GM12878 (cell line): ENCODE results near the gene MAGI2. TPM values are rescaled to one million over a fixed set of nuclear protein-coding genes. Genes with fewer than 3 reads are reported as not detected.

Source experiments
- ATAC-seq: fragments of 200-7000 bp; cut with Tn5 transposase; 3 replicates; pipeline ENCODE4 v1.9.1; 2020; ENCODE audit warnings: mild to moderate bottlenecking, moderate library complexity
- BruUV-seq: library from RNA; stranded (reverse); fragments of 400-500 nt; replicated peaks from 2 replicates; lab custom pipeline; 2021; lab: Mats Ljungman, UMichigan
- CTCF ChIA-PET: fragments of 300-600 bp; sonication (Branson Sonifier 250); formaldehyde crosslinking; extraction: SDS; loops from one replicate; lab custom pipeline; 2021; ENCODE audit warnings: inconsistent platforms; lab: Yijun Ruan, JAX
- POLR2A ChIA-PET: fragments of 350-600 bp; formaldehyde crosslinking; extraction: SDS; loops from one replicate; lab custom pipeline; 2021; ENCODE audit warnings: inconsistent platforms; lab: Charles Lee
- RAD21 ChIA-PET: fragments of 300-600 bp; sonication (Branson Sonifier 250); formaldehyde crosslinking; loops from one replicate; lab custom pipeline; 2023; ENCODE audit warnings: antibody characterized with exemption; ENCODE audit not compliant: unreplicated experiment; lab: Charles Lee
- SMC1A ChIA-PET: fragments of 300-600 bp; sonication (Branson Sonifier 250); formaldehyde crosslinking; loops from one replicate; lab custom pipeline; 2023; ENCODE audit not compliant: unreplicated experiment, uncharacterized antibody; lab: Charles Lee
- DNase-seq: peaks from one replicate; pipeline ENCODE4 v3.0.0-alpha.2; 2011; ENCODE audit warnings: low read depth, low spot score
- FAIRE-seq: peaks from 3 replicates; lab custom pipeline; 2011; peaks lifted over from hg19 to GRCh38; lab: Jason Lieb, UNC
- H2AFZ ChIP-seq: 2 replicates; pipeline ENCODE4 v1.6.0; 2011; ENCODE audit warnings: low read depth, low read length, control low read depth; ENCODE audit not compliant: control insufficient read depth
- H3K27ac ChIP-seq: 2 replicates; pipeline ENCODE4 v1.5.1; 2011; ENCODE audit warnings: control low read depth; ENCODE audit not compliant: control insufficient read depth, insufficient read depth
- H3K27me3 ChIP-seq, 2 experiments: replicated peaks in 1 of 2; 2 replicates each; pipeline versions ENCODE4 v1.6.0 to v1.6.1; 2011; ENCODE audit warnings: low read length in 1 of 2; ENCODE audit not compliant: control insufficient read depth in 2 of 2, insufficient read depth in 2 of 2
- H3K36me3 ChIP-seq, 2 experiments: 2 replicates each; pipeline ENCODE4 v1.5.1; 2011; ENCODE audit warnings: low read length in 1 of 2; ENCODE audit not compliant: control insufficient read depth in 2 of 2, insufficient read depth in 2 of 2
- H3K4me1 ChIP-seq: 2 replicates; pipeline ENCODE4 v1.6.1; 2011; ENCODE audit warnings: mild to moderate bottlenecking, low read length, moderate library complexity, mixed read lengths; ENCODE audit not compliant: control insufficient read depth, insufficient read depth
- H3K4me2 ChIP-seq: 2 replicates; pipeline ENCODE4 v1.6.0; 2011; ENCODE audit warnings: control low read depth; ENCODE audit not compliant: control insufficient read depth, insufficient read depth
- H3K4me3 ChIP-seq: fragments of 200-600 bp; sonication (generic); 2 replicates; pipeline ENCODE4 v1.5.1; 2016
- H3K79me2 ChIP-seq: 2 replicates; pipeline ENCODE4 v1.6.0; 2011; ENCODE audit warnings: low read length; ENCODE audit not compliant: control insufficient read depth, insufficient read depth
- H3K9ac ChIP-seq: 2 replicates; pipeline ENCODE4 v1.8.0; 2011; ENCODE audit warnings: low read length, control low read depth, mixed read lengths; ENCODE audit not compliant: control insufficient read depth, insufficient read depth
- H3K9me3 ChIP-seq: replicated peaks from 3 replicates; pipeline ENCODE4 v1.5.1; 2011; ENCODE audit warnings: mild to moderate bottlenecking, low read length; ENCODE audit not compliant: control insufficient read depth, insufficient read depth
- H4K20me1 ChIP-seq: 2 replicates; pipeline ENCODE4 v1.6.0; 2011; ENCODE audit not compliant: control insufficient read depth, insufficient read depth
- CHD2 ChIP-seq: IDR thresholded peaks from 2 replicates; pipeline ENCODE4 v1.6.1; 2011; ENCODE audit warnings: low read depth, low read length, improper control_type of control experiment, borderline replicate concordance
- EP300 ChIP-seq, 2 experiments: fragments of 150-350 bp in 1 of 2; IDR thresholded peaks; 2 replicates each; pipeline ENCODE4 v1.6.1; 2011 to 2012; ENCODE audit warnings: low read depth in 2 of 2, low read length in 2 of 2, borderline replicate concordance in 1 of 2, improper control_type of control experiment in 1 of 2, inconsistent platforms in 1 of 2; ENCODE audit not compliant: control insufficient read depth in 1 of 2
- ESRRA ChIP-seq: IDR thresholded peaks from 2 replicates; pipeline ENCODE4 v1.6.1; 2012; ENCODE audit warnings: mild to moderate bottlenecking, low read length, improper control_type of control experiment
- MEF2A ChIP-seq: IDR thresholded peaks from 2 replicates; pipeline ENCODE4 v1.6.1; 2011; ENCODE audit warnings: low read depth, mild to moderate bottlenecking, low read length, moderate library complexity; ENCODE audit not compliant: insufficient read depth
- NFXL1 ChIP-seq: fragments of 450-650 bp; IDR thresholded peaks from 2 replicates; pipeline ENCODE4 v1.6.1; 2017; ENCODE audit warnings: antibody characterized with exemption, mild to moderate bottlenecking, borderline replicate concordance
- RAD21 ChIP-seq: IDR thresholded peaks from 2 replicates; pipeline ENCODE4 v1.6.1; 2011; ENCODE audit warnings: mild to moderate bottlenecking, low read depth, low read length, moderate library complexity; ENCODE audit not compliant: insufficient read depth
- SMC3 ChIP-seq: IDR thresholded peaks from 2 replicates; pipeline ENCODE4 v1.6.1; 2011; ENCODE audit warnings: low read length, improper control_type of control experiment, borderline replicate concordance
- SUZ12 ChIP-seq: fragments of 200-600 bp; sonication (generic); IDR thresholded peaks from one replicate; pipeline ENCODE4 v1.6.1; 2018; ENCODE audit warnings: antibody characterized with exemption, mild to moderate bottlenecking; ENCODE audit not compliant: unreplicated experiment
- WGBS: methylation state at CpG from one replicate; pipeline ENCODE4 v1.1.6; 2016; ENCODE audit warnings: low lambda C conversion rate; ENCODE audit not compliant: insufficient replicate concordance, insufficient coverage; ENCODE audit errors: missing lambda C conversion rate; 5-methylcytosine and 5-hydroxymethylcytosine counted together
- in situ Hi-C: fragments of 300-500 bp; cut with MboI; formaldehyde crosslinking; loops from 9 replicates; pipeline ENCODE4 v1.14.3; 2018; ENCODE audit warnings: mixed read lengths
- intact Hi-C: fragments of 100-400 bp; cut with micrococcal nuclease; formaldehyde crosslinking; loops from one replicate; pipeline ENCODE4 v1.14.2; 2022; ENCODE audit not compliant: unreplicated experiment
- polyA plus RNA-seq, 11 experiments: library from polyadenylated mRNA; depleted of rRNA in 4 of 11; unstranded in 6 of 11; stranded (reverse) in 5 of 11; fragments of >200 nt; fragmentation: Nextera tagmentation in 4 of 11; fragmentation: Illumina TruSeq in 1 of 11; extraction: Ambion mirVana in 4 of 11; extraction: Trizol in 1 of 11; gene quantifications; 1 replicate in 1 of 11; 2 replicates in 10 of 11; pipeline versions ENCODE4 v1.2.1 to v1.2.3, GENCODE V29; 2011 to 2016; ENCODE audit warnings: inconsistent platforms in 2 of 11, missing spikeins in 2 of 11, low read depth in 1 of 11
- total RNA-seq, 4 experiments: library from RNA; depleted of rRNA in 3 of 4; stranded (reverse); fragments of >200 nt in 3 of 4; fragmentation: Illumina TruSeq in 1 of 4; extraction: Trizol in 1 of 4; gene quantifications; 2 replicates each; pipeline versions ENCODE4 v1.2.1 to v1.2.3, GENCODE V29; 2013 to 2021
- TF ChIP-seq, protein P1 (sequence below): fragments of 450-650 bp; IDR thresholded peaks from 2 replicates; pipeline ENCODE4 v1.6.1; 2017; ENCODE audit warnings: mild to moderate bottlenecking
- TF ChIP-seq, protein P2 (sequence below): IDR thresholded peaks from 2 replicates; pipeline ENCODE4 v1.6.1; 2012; ENCODE audit warnings: low read depth, low read length, improper control_type of control experiment
- TF ChIP-seq, protein P3 (sequence below): IDR thresholded peaks from 2 replicates; pipeline ENCODE4 v1.6.1; 2011; ENCODE audit warnings: borderline replicate concordance, low read depth, mild to moderate bottlenecking, moderate library complexity, low read length; ENCODE audit not compliant: insufficient read depth, poor library complexity, severe bottlenecking
- TF ChIP-seq, protein P4 (sequence below): fragments of 450-650 bp; formaldehyde crosslinking; IDR thresholded peaks from 2 replicates; pipeline ENCODE4 v1.5.0; 2022; ENCODE audit warnings: mild to moderate bottlenecking, missing genetic modification characterization

The MAGI2 gene
- total and polyA plus RNA-seq, 10 of the 15 experiments (the other 5 are each of a cell fraction or from before 2014, with no cell fraction given): 0.01 to 0.31 (median 0.05) TPM; not detected in 2

DNA sequence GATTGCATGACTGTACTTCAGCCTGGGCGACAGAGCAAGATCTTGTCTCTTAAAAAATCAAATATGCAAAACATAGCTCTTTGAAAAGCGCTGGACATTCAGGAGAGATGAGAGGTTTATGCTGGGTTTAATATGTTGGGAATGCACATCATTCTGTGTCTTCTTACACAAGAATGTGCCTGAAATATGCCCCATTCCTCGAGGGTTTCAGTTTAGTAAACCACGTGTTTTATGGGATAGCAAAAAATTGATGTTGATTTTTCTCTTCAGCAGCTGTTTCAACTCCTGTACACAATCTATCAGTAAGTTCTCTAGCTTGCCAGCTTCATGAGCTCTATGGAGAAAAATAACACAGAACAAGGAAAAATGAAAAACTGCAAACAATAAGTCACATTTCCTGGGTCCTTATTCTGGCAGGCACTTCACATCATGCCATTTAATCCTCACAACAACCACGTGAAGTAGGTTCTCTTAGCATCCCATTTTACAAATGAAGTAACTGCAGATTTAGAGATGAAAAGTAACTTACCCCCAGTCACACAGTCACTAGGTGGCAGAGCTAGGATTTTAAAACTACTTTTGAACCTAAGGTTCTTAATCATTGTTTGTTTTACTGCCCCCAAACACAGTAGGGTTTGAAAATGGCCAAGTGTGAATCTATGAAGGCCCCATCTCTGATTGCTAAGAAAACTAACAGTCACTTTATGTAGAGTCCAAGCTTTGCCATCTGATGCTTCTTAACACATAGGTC is 1231.3 kb downstream of the MAGI2 start (continued):
- TF ChIP-seq, protein P1, sequence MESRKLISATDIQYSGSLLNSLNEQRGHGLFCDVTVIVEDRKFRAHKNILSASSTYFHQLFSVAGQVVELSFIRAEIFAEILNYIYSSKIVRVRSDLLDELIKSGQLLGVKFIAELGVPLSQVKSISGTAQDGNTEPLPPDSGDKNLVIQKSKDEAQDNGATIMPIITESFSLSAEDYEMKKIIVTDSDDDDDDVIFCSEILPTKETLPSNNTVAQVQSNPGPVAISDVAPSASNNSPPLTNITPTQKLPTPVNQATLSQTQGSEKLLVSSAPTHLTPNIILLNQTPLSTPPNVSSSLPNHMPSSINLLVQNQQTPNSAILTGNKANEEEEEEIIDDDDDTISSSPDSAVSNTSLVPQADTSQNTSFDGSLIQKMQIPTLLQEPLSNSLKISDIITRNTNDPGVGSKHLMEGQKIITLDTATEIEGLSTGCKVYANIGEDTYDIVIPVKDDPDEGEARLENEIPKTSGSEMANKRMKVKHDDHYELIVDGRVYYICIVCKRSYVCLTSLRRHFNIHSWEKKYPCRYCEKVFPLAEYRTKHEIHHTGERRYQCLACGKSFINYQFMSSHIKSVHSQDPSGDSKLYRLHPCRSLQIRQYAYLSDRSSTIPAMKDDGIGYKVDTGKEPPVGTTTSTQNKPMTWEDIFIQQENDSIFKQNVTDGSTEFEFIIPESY: no peak
- TF ChIP-seq, protein P2, sequence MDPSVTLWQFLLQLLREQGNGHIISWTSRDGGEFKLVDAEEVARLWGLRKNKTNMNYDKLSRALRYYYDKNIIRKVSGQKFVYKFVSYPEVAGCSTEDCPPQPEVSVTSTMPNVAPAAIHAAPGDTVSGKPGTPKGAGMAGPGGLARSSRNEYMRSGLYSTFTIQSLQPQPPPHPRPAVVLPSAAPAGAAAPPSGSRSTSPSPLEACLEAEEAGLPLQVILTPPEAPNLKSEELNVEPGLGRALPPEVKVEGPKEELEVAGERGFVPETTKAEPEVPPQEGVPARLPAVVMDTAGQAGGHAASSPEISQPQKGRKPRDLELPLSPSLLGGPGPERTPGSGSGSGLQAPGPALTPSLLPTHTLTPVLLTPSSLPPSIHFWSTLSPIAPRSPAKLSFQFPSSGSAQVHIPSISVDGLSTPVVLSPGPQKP: no peak
- no peak for TF ChIP-seq SMC3
- TF ChIP-seq, protein P3, sequence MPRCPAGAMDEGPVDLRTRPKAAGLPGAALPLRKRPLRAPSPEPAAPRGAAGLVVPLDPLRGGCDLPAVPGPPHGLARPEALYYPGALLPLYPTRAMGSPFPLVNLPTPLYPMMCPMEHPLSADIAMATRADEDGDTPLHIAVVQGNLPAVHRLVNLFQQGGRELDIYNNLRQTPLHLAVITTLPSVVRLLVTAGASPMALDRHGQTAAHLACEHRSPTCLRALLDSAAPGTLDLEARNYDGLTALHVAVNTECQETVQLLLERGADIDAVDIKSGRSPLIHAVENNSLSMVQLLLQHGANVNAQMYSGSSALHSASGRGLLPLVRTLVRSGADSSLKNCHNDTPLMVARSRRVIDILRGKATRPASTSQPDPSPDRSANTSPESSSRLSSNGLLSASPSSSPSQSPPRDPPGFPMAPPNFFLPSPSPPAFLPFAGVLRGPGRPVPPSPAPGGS: no peak
- no peak for TF ChIP-seq NFXL1
- TF ChIP-seq SUZ12: no peak

DNA sequence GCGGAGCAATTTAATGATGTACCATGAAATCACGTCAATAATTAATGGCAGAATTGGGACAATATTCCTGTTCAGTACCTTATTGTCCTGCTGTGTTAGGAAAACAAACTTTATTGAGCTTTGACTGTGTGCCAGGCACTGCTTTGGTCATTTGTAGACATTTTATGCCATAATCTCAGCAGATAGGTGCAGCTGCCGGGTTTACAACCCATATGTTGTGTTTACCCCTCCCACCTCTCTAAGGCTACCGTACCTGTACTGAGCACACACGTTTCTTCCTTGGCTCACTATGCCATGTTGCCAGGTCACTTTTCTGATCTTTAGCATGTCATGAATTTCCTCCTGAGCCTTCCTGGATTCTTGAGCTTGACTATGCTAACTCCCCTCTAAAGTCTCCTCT is 1232.7 kb downstream of the MAGI2 start:
- no peaks in the 10 kb centered on the region for H3K9me3 ChIP-seq
- ChIA-PET SMC1A (interaction anchor here (1.2 kb wide), 1 partner anchor 569 kb away, joined by 3 read pairs; no protein-coding TSS in a partner anchor), CTCF (interaction anchor here (1.7 kb wide), 1 partner anchor 86 kb away, joined by 4 read pairs; no protein-coding TSS in a partner anchor), RAD21 (no interaction called here), POLR2A (no interaction called here)
- 51% methylated on average over 5 of the region's 5 CpGs for WGBS
- H4K20me1 ChIP-seq: no peaks in the 10 kb centered on the region
- no peaks in the 10 kb centered on the region for H3K79me2 ChIP-seq
- H3K4me1 ChIP-seq: no peaks in the 10 kb centered on the region
- no peak overlapping the region for H3K4me2 ChIP-seq
- no peak overlapping the region for H3K9ac ChIP-seq
- intact Hi-C loops: no loop called here
- no peaks in the 10 kb centered on the region for H3K36me3 ChIP-seq
- in situ Hi-C loops: no loop called here
- no peak overlapping the region for H3K4me3 ChIP-seq
- ATAC-seq (no peak), FAIRE-seq (no peak), DNase-seq (no peak)
- no peak overlapping the region for H3K27ac ChIP-seq
- no peaks in the 10 kb centered on the region for H3K27me3 ChIP-seq
- no TSS peak for BruUV-seq
- H2AFZ ChIP-seq: no peak overlapping the region
- TF ChIP-seq MEF2A (no peak), EP300 (IDR thresholded peaks at IDR 0.05; ENCODE audit: borderline replicate concordance in 1 of 2, control insufficient read depth in 1 of 2, low read depth in 2 of 2, low read length in 2 of 2) (no peak), ESRRA (no peak), CHD2 (no peak), RAD21 (no peak)
- TF ChIP-seq, protein P4, sequence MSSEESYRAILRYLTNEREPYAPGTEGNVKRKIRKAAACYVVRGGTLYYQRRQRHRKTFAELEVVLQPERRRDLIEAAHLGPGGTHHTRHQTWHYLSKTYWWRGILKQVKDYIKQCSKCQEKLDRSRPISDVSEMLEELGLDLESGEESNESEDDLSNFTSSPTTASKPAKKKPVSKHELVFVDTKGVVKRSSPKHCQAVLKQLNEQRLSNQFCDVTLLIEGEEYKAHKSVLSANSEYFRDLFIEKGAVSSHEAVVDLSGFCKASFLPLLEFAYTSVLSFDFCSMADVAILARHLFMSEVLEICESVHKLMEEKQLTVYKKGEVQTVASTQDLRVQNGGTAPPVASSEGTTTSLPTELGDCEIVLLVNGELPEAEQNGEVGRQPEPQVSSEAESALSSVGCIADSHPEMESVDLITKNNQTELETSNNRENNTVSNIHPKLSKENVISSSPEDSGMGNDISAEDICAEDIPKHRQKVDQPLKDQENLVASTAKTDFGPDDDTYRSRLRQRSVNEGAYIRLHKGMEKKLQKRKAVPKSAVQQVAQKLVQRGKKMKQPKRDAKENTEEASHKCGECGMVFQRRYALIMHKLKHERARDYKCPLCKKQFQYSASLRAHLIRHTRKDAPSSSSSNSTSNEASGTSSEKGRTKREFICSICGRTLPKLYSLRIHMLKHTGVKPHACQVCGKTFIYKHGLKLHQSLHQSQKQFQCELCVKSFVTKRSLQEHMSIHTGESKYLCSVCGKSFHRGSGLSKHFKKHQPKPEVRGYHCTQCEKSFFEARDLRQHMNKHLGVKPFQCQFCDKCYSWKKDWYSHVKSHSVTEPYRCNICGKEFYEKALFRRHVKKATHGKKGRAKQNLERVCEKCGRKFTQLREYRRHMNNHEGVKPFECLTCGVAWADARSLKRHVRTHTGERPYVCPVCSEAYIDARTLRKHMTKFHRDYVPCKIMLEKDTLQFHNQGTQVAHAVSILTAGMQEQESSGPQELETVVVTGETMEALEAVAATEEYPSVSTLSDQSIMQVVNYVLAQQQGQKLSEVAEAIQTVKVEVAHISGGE (CRISPR knock-in tag): no peak
